Measurements from ENCODE around the gene FAR1. TPM values are rescaled to one million over a fixed set of nuclear protein-coding genes. Genes with fewer than 3 reads are reported as not detected.
A peak's percentile ranks its signal among the peaks of the same experiment; 100 is the strongest.
"Not testable (repeated sequence)": the region's sequence is repeated elsewhere in the genome, so short reads cannot be mapped to it uniquely, and the experiment has no call there.

The FAR1 gene
- total RNA-seq, 1 experiment from 2014 or later, result 39.1 TPM

GRCh38 chr11:13702071-13702470 is 33.6 kb downstream of the FAR1 start:
- no peak for DNase-seq (ENCODE audit: extremely low read depth, low read depth)

- no peak for DNase-seq (ENCODE audit: extremely low read depth, low read depth)
Observed at GRCh38 chr11:13705710-13706109, 37.2 kb downstream of the FAR1 start.

GRCh38 chr11:13713982-13714381 is 45.5 kb downstream of the FAR1 start:
- DNase-seq (ENCODE audit: extremely low read depth, low read depth), result no peak

- no peak for DNase-seq (ENCODE audit: extremely low read depth, low read depth)
Observed at GRCh38 chr11:13717331-13717730, 48.9 kb downstream of the FAR1 start.

GRCh38 chr11:13718394-13718793 is 49.9 kb downstream of the FAR1 start:
- DNase-seq (ENCODE audit: extremely low read depth, low read depth), result no peak

- DNase-seq (ENCODE audit: extremely low read depth, low read depth), result no peak
Observed at GRCh38 chr11:13720940-13721339, 52.5 kb downstream of the FAR1 start.

GRCh38 chr11:13721760-13722159 is 53.3 kb downstream of the FAR1 start:
- DNase-seq (ENCODE audit: extremely low read depth, low read depth), result no peak

- DNase-seq (ENCODE audit: extremely low read depth, low read depth), result no peak
Observed at GRCh38 chr11:13726456-13726855, 58.0 kb downstream of the FAR1 start.

- DNase-seq (ENCODE audit: extremely low read depth, low read depth), result no peak
Observed at GRCh38 chr11:13728076-13728475, 59.6 kb downstream of the FAR1 start.

GRCh38 chr11:13734530-13734929 is 66.1 kb downstream of the FAR1 start:
- no peak for DNase-seq (ENCODE audit: extremely low read depth, low read depth)

- no peak for DNase-seq (ENCODE audit: extremely low read depth, low read depth)
Observed at GRCh38 chr11:13745165-13745564, 76.7 kb downstream of the FAR1 start.

- not testable (repeated sequence) for DNase-seq (ENCODE audit: extremely low read depth, low read depth)
Observed at GRCh38 chr11:13753316-13753715, 84.8 kb downstream of the FAR1 start.

- DNase-seq (ENCODE audit: extremely low read depth, low read depth), result no peak
Observed at GRCh38 chr11:13759050-13759449, 90.6 kb downstream of the FAR1 start.

- DNase-seq (ENCODE audit: extremely low read depth, low read depth), result no peak
Observed at GRCh38 chr11:13760115-13760514, 91.6 kb downstream of the FAR1 start.

GRCh38 chr11:13761250-13761649 is 92.8 kb downstream of the FAR1 start:
- no peak for DNase-seq (ENCODE audit: extremely low read depth, low read depth)

- no peak for DNase-seq (ENCODE audit: extremely low read depth, low read depth)
Observed at GRCh38 chr11:13761716-13762115, 93.2 kb downstream of the FAR1 start.

- no peak for DNase-seq (ENCODE audit: extremely low read depth, low read depth)
Observed at GRCh38 chr11:13762718-13763117, 94.2 kb downstream of the FAR1 start.

- DNase-seq (ENCODE audit: extremely low read depth, low read depth), result no peak
Observed at GRCh38 chr11:13763341-13763740, 94.9 kb downstream of the FAR1 start.

- DNase-seq (ENCODE audit: extremely low read depth, low read depth), result no peak
Observed at GRCh38 chr11:13765886-13766285, 97.4 kb downstream of the FAR1 start.

- DNase-seq (ENCODE audit: extremely low read depth, low read depth), result no peak
Observed at GRCh38 chr11:13767471-13767870, 99.0 kb downstream of the FAR1 start.

GRCh38 chr11:13769188-13769587 is 100.7 kb downstream of the FAR1 start:
- DNase-seq (ENCODE audit: extremely low read depth, low read depth), result no peak

- DNase-seq (ENCODE audit: extremely low read depth, low read depth), result no peak
Observed at GRCh38 chr11:13771151-13771550, 102.7 kb downstream of the FAR1 start.

- peak; percentile 66 for DNase-seq (ENCODE audit: extremely low read depth, low read depth)
Observed at GRCh38 chr11:13772223-13773046, 104.0 kb downstream of the FAR1 start.

All from NCI-H460 (cell line).